ENCODE measurements around the gene GLRB. TPM values are rescaled to one million over a fixed set of nuclear protein-coding genes. Genes with fewer than 3 reads are reported as not detected.

Gene GLRB
- total and polyA plus RNA-seq, 7 donors, result under 0.01 to 14.5 (median 4.7) TPM; not detected in 1

DNA sequence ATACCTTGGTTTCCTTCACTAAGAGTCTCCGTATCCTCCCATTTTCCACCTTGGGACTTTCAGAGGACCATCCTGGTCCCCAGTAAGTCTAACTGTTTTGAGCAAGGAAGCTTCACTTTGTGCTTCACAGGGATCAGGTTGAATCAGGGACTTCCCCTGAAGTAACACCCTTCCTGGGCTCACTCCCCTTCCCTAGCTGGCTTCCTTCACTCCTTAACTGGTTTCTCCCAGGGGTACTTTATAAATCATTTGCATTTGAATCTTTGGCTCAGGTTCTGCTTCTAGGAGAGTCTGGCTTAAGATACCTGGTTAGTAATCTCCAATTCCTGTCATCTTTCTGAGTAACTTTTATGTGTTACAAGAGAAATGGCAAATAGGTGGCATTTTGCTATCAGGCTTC, 120.1 kb downstream of the GLRB start:
- intact Hi-C loops (cut with DNase I), result no loop called here

DNA sequence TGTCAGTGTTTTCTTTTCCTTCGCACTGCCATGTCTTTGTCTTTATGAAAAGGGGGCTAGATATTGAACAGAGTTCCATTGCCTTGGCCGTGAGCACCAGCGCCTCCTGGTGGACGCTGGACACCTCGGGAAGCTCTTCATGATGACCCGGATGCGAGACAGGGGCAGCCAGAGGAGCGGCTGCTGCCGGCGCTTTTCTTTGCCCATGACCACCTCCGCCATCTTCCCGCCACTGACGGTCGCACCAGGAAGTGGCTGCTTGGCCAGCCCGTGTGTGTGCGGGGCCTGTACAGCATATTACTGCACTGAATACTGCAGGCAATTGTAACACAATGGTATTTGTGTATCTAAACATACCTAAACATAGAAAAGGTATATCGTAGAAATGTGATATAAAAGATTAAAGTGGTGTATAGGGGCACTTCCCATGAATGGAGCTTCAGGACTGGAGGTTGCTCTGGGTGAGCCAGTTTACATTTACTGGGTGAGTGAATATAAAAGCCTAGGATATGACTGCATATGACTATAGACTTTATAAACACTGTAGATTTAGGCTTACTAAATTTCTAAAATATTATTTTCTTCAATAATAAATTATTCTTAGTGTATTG, 128.8 kb downstream of the GLRB start:
- WGBS, 2 donors, result 71 to 74% methylated on average over 17 of the region's 17 CpGs
- Histone ChIP-seq H3K9me3 (no peaks in the 10 kb centered on the region), H3K4me1 (no peaks in the 10 kb centered on the region), H3K4me3 (no peak overlapping the region), H3K27ac (no peak overlapping the region), H3K27me3 (no peaks in the 10 kb centered on the region), H3K36me3 (no peaks in the 10 kb centered on the region)
- no peak for TF ChIP-seq POLR2A (IDR thresholded peaks at IDR 0.05)
- TF ChIP-seq EP300 (IDR thresholded peaks at IDR 0.05), result no peak
- no peak for TF ChIP-seq POLR2AphosphoS5 (IDR thresholded peaks at IDR 0.05)
- TF ChIP-seq, protein P1, sequence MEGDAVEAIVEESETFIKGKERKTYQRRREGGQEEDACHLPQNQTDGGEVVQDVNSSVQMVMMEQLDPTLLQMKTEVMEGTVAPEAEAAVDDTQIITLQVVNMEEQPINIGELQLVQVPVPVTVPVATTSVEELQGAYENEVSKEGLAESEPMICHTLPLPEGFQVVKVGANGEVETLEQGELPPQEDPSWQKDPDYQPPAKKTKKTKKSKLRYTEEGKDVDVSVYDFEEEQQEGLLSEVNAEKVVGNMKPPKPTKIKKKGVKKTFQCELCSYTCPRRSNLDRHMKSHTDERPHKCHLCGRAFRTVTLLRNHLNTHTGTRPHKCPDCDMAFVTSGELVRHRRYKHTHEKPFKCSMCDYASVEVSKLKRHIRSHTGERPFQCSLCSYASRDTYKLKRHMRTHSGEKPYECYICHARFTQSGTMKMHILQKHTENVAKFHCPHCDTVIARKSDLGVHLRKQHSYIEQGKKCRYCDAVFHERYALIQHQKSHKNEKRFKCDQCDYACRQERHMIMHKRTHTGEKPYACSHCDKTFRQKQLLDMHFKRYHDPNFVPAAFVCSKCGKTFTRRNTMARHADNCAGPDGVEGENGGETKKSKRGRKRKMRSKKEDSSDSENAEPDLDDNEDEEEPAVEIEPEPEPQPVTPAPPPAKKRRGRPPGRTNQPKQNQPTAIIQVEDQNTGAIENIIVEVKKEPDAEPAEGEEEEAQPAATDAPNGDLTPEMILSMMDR (IDR thresholded peaks at IDR 0.05), result no peak
- intact Hi-C loops (cut with DNase I), result no loop called here
- DNase-seq, result no peak

More for the DNA sequence above, 120.1 kb downstream of the GLRB start:
- 91% methylated on average over 1 of the region's 1 CpG for WGBS, 2 donors
- TF ChIP-seq, protein P1 (IDR thresholded peaks at IDR 0.05), result no peak
- TF ChIP-seq EP300 (IDR thresholded peaks at IDR 0.05) (no peak), POLR2A (IDR thresholded peaks at IDR 0.05) (no peak), POLR2AphosphoS5 (IDR thresholded peaks at IDR 0.05) (no peak)
- no peak for DNase-seq
- Histone ChIP-seq H3K27ac (no peak overlapping the region), H3K27me3 (no peaks in the 10 kb centered on the region), H3K9me3 (no peaks in the 10 kb centered on the region), H3K4me3 (no peak overlapping the region), H3K36me3 (no peaks in the 10 kb centered on the region), H3K4me1 (no peaks in the 10 kb centered on the region)

DNA sequence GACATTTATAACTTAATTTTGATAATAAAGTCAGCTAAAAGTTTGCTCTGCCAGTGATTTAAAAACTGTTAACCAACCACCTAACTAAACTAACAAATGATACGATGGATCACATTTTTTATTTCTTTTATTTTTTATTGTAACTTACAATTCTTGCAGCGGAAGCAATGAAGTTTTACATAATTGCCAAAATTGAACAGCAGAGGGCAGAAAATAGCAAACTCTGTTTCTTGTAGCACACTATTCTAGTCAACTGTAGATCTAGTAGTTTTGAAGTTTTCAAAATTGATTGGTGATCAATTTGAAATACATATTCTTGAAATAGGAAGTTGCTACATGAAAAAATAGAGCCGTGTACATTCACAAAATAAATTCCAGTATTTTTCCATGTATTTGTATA, 141.8 kb downstream of the GLRB start:
- no peak overlapping the region for H3K4me3 ChIP-seq
- no peak for DNase-seq
- TF ChIP-seq, protein P1 (IDR thresholded peaks at IDR 0.05), result peak in 1 of 4 experiments; percentile 16
- TF ChIP-seq POLR2A (IDR thresholded peaks at IDR 0.05), result no peak
- H3K9me3 ChIP-seq, result no peaks in the 10 kb centered on the region
- H3K4me1 ChIP-seq, result peaks cover 0 to 16% (median 12%) of the 10 kb centered on the region in 4 donors
- WGBS, 2 donors, result 15 to 26% methylated on average over 3 of the region's 3 CpGs
- peaks cover 13 to 45% (median 37%) of the 10 kb centered on the region in 3 donors for H3K27me3 ChIP-seq
- H3K27ac ChIP-seq, result no peak overlapping the region
- no peaks in the 10 kb centered on the region for H3K36me3 ChIP-seq
- intact Hi-C loops (cut with DNase I), result no loop called here

DNA sequence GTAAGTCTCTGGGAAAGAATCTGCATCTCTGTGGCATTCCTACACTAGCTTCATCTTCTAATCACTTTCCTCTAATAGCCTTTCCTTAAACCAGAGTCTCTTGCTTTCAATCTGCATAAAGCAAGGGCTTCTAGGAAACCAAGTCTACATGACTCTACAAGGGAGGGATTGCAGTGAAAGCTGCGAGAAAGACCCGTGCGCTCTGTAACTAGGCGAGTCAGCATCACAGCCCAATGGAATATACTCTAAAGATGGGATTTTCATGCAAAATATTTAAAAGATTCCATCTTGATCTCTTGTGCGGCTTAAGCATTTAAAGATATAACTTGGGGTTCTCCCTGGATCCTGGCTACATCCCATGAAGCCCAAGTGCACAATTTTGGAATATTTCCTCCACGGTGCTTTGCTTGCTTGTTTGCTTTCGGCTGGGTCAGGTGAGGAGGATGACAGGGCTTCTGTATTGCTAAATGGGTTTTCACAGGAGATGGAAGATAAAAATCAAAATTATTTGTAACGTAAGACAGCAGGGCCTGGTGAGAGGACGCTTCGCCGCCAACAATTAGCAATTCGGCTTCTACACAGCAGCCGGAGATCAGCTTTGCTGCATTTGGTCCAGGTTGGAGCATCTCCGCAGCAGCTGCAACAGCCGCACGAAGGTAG, 143.9 kb downstream of the GLRB start:
- WGBS, 2 donors, result 23 to 26% methylated on average over 16 of the region's 16 CpGs
- Histone ChIP-seq H3K9me3 (no peaks in the 10 kb centered on the region), H3K27me3 (peaks cover 13 to 63% (median 42%) of the 10 kb centered on the region in 3 donors), H3K27ac (no peak overlapping the region), H3K4me1 (peaks cover 0 to 18% (median 13%) of the 10 kb centered on the region in 4 donors), H3K36me3 (no peaks in the 10 kb centered on the region), H3K4me3 (peak overlapping the region in 3 of 4 donors; percentile 11 to 35 (median 34))
- TF ChIP-seq POLR2A (IDR thresholded peaks at IDR 0.05) (no peak), EP300 (IDR thresholded peaks at IDR 0.05) (no peak), POLR2AphosphoS5 (IDR thresholded peaks at IDR 0.05) (no peak)
- TF ChIP-seq, protein P1 (IDR thresholded peaks at IDR 0.05), result no peak
- no peak for DNase-seq
- intact Hi-C loops (cut with DNase I), result loop anchor here (10.0 kb wide), 1 partner anchor 755 kb away; no protein-coding TSS in a partner anchor

Measured in sigmoid colon (tissue), 7 donors.